Measurements from ENCODE around the gene HDLBP. TPM values are rescaled to one million over a fixed set of nuclear protein-coding genes. Genes with fewer than 3 reads are reported as not detected.

The HDLBP gene
- total and polyA plus RNA-seq, 10 of the 15 experiments (the other 5 are each of a cell fraction or from before 2014, with no cell fraction given), result 19.5 to 383 (median 249) TPM

DNA sequence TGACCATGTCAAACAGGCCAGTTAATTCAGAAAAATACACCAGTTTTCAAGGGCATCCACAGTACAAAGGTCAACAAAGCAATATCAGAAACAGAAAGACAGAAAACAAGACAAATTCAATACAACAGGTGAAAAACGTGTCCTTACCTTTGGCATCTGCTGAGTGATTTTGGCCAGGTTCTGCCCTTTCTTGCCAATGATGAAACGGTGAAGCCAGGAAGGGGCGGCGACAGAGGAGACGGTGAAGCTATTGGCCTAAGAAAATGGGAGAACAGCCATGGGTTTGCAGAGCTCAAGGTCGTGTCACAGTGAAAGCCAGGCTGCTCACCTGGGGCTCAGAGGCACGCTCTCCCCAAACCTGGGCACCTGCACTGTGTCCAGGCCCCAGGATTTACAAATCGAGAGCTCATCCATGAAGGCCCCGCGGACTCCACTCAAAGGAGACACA lies 60.5 kb downstream of the HDLBP start:
- POLR2A ChIA-PET, result interaction anchor here (0.7 kb wide), 1 partner anchor 394 kb away, joined by 4 read pairs; no protein-coding TSS in a partner anchor
- DNase-seq (ENCODE audit: low read depth, low spot score) (no peak), ATAC-seq (no peak), FAIRE-seq (no peak)
- no TSS peak for BruUV-seq (replicated peaks)
- H3K9ac ChIP-seq (ENCODE audit: control insufficient read depth, insufficient read depth, low read length), result no peak overlapping the region
- H3K27me3 ChIP-seq (replicated peaks in 1 of 2; ENCODE audit: control insufficient read depth in 2 of 2, insufficient read depth in 2 of 2, low read length in 1 of 2), result no peaks in the 10 kb centered on the region
- H3K36me3 ChIP-seq (ENCODE audit: control insufficient read depth in 2 of 2, insufficient read depth in 2 of 2, low read length in 1 of 2), result peaks cover 48 to 58% of the 10 kb centered on the region in 2 experiments
- no peak overlapping the region for H3K4me2 ChIP-seq (ENCODE audit: control insufficient read depth, insufficient read depth)
- no peak overlapping the region for H3K27ac ChIP-seq (ENCODE audit: control insufficient read depth, insufficient read depth)
- RAD21 ChIA-PET (ENCODE audit: unreplicated experiment), result no interaction called here
- CTCF ChIA-PET, result interaction anchor here (0.6 to 1.1 kb wide), 3 partner anchors 50 to 287 kb away, joined by 3 to 4 read pairs (median 3); no protein-coding TSS in a partner anchor
- no peaks in the 10 kb centered on the region for H3K9me3 ChIP-seq (replicated peaks; ENCODE audit: control insufficient read depth, insufficient read depth, low read length)
- H3K79me2 ChIP-seq (ENCODE audit: control insufficient read depth, insufficient read depth, low read length), result no peaks in the 10 kb centered on the region; the same call in 1 of the 2 replicates
- no peak overlapping the region for H2AFZ ChIP-seq (ENCODE audit: control insufficient read depth, low read depth, low read length)
- H4K20me1 ChIP-seq (ENCODE audit: control insufficient read depth, insufficient read depth), result no peaks in the 10 kb centered on the region; the same call in 1 of the 2 replicates
- 85% methylated on average over 10 of the region's 10 CpGs for WGBS (ENCODE audit: insufficient coverage, insufficient replicate concordance, low lambda C conversion rate, missing lambda C conversion rate)
- in situ Hi-C loops (cut with MboI), result no loop called here
- SMC1A ChIA-PET (ENCODE audit: uncharacterized antibody, unreplicated experiment), result no interaction called here
- intact Hi-C loops (cut with micrococcal nuclease; ENCODE audit: unreplicated experiment), result loop anchor here (10.0 kb wide), 1 partner anchor 140 kb away; no protein-coding TSS in a partner anchor
- H3K4me3 ChIP-seq, result no peak overlapping the region
- no peaks in the 10 kb centered on the region for H3K4me1 ChIP-seq (ENCODE audit: control insufficient read depth, insufficient read depth, low read length)
- no peak for TF ChIP-seq FOXM1 (IDR thresholded peaks at IDR 0.05; ENCODE audit: low read depth, low read length)
- TF ChIP-seq NFXL1 (IDR thresholded peaks at IDR 0.05; ENCODE audit: borderline replicate concordance), result no peak
- TF ChIP-seq, protein P1, sequence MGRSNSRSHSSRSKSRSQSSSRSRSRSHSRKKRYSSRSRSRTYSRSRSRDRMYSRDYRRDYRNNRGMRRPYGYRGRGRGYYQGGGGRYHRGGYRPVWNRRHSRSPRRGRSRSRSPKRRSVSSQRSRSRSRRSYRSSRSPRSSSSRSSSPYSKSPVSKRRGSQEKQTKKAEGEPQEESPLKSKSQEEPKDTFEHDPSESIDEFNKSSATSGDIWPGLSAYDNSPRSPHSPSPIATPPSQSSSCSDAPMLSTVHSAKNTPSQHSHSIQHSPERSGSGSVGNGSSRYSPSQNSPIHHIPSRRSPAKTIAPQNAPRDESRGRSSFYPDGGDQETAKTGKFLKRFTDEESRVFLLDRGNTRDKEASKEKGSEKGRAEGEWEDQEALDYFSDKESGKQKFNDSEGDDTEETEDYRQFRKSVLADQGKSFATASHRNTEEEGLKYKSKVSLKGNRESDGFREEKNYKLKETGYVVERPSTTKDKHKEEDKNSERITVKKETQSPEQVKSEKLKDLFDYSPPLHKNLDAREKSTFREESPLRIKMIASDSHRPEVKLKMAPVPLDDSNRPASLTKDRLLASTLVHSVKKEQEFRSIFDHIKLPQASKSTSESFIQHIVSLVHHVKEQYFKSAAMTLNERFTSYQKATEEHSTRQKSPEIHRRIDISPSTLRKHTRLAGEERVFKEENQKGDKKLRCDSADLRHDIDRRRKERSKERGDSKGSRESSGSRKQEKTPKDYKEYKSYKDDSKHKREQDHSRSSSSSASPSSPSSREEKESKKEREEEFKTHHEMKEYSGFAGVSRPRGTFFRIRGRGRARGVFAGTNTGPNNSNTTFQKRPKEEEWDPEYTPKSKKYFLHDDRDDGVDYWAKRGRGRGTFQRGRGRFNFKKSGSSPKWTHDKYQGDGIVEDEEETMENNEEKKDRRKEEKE (IDR thresholded peaks at IDR 0.05), result no peak
- no peak for TF ChIP-seq MEF2A (IDR thresholded peaks at IDR 0.05; ENCODE audit: insufficient read depth, low read depth, low read length)
- no peak for TF ChIP-seq IRF5 (IDR thresholded peaks at IDR 0.05; ENCODE audit: borderline replicate concordance)
- TF ChIP-seq, protein P2, sequence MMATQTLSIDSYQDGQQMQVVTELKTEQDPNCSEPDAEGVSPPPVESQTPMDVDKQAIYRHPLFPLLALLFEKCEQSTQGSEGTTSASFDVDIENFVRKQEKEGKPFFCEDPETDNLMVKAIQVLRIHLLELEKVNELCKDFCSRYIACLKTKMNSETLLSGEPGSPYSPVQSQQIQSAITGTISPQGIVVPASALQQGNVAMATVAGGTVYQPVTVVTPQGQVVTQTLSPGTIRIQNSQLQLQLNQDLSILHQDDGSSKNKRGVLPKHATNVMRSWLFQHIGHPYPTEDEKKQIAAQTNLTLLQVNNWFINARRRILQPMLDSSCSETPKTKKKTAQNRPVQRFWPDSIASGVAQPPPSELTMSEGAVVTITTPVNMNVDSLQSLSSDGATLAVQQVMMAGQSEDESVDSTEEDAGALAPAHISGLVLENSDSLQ (IDR thresholded peaks at IDR 0.05), result no peak

Data from GM12878 (cell line).